ENCODE data around the gene TM2D3.

Gene TM2D3

GRCh38 chr15:101620671-101621070, 31.5 kb downstream of the TM2D3 start:
- no peak for DNase-seq

DNA sequence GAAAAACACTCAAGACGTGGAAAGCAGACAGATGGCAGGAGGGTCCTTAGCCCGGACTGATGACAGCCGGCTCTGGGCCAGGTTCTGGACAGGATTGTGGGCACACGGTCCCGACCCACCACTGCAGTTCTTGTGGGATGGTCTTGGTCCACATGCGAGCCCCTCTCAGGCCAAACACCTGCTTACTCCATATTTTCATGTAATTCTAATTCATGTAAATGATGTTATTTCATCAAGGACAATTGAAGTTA, 32.6 kb downstream of the TM2D3 start:
- DNase-seq = no peak

GRCh38 chr15:101618851-101619614, 33.1 kb downstream of the TM2D3 start:
- no peak for DNase-seq

DNA sequence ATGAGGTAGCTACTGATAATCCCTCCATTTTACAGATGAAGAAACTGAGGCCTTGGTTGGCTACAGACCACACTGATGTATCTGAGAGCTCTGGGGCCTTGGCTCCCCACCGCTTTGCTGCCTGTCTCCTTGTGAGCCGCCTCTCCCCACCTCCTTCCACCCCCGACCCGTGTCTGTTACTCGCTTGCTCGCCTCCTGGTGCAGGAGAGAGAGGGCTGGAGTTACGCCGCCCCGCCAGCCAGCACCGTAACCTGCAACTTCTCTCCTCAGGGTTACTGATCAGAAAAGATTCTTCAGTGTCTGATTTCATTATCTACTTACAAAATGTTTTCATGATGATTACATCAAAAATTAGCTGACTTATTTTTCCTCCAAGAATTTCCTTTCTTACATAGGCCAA, 34.1 kb downstream of the TM2D3 start:
- DNase-seq = no peak

DNA sequence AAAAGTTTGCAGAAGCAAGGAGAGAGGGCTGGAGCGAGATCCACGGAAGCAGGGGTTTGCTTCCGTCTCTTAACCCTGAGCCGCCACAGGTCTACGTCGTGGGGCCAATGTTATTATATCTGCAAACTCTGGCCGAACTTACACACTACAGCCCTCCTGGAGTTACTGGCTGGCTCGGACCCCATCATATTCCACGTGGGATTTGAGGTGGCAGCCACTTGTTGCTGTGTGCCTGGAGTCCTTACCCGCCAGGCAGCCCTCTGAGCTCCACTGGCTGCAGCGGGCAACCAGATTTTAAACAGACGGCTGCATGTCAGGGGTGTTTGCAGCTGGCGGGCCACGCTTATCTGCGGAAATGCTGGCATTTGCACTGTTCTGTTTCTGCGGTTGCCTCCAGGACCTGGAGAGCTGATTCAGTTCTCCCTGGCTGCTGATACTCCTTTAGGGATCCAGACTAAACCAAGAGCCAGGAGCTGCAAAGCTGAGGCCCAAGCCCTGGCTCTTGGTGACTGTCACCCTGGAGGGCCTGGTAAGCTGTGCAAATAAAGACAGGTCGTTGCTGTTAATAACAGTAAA, 34.7 kb downstream of the TM2D3 start:
- DNase-seq = no peak

GRCh38 chr15:101615986-101616848, 36.0 kb downstream of the TM2D3 start:
- DNase-seq = no peak

- no peak for DNase-seq
Observed at GRCh38 chr15:101615414-101615985, 36.7 kb downstream of the TM2D3 start.

- DNase-seq = no peak
Observed at GRCh38 chr15:101614761-101615160, 37.4 kb downstream of the TM2D3 start.

- no peak for DNase-seq
Observed at GRCh38 chr15:101614001-101614585, 38.1 kb downstream of the TM2D3 start.

DNA sequence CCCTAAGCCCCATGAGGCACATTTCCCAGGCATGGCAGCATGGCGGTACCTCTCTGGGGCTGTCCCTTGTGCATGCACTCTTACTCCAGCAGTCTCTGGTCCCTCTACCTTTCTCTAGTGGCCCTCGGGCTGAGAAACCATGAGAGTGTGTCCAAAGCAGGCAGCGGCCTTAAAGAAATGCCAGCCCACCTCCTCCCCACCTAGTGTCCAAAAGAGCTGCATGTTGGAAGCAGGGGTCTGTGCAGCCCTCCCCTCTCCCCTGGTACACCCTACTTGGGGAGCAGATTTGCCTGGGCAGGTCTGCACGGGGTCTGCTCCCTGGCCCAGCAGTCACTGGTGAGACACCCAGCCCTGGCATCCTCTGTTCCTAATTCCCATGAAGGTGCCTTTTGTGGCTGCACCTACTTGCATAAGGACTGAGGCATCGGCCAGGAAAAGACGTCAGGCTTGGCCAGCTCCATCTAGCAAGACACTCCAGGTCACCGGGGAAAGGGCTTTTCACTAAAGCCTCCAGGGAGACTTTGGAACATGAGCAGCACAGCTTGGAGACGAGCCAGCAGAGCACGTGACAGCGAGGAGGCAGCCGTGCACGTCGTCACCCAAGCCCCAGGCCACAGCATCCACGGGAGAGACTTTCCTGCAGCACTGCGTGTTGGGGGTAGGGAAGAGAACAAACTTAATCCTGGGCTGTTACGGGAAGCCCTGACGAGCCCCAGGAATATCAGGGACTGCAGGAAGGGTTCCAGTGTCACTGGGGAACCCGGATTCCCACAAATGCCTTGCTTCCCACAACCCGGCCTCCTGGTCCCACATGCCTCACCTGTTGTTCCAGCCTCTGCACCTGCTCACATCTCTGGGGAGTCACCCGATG, 38.8 kb downstream of the TM2D3 start:
- no peak for DNase-seq

- DNase-seq = no peak
Observed at GRCh38 chr15:101612676-101613075, 39.5 kb downstream of the TM2D3 start.

DNA sequence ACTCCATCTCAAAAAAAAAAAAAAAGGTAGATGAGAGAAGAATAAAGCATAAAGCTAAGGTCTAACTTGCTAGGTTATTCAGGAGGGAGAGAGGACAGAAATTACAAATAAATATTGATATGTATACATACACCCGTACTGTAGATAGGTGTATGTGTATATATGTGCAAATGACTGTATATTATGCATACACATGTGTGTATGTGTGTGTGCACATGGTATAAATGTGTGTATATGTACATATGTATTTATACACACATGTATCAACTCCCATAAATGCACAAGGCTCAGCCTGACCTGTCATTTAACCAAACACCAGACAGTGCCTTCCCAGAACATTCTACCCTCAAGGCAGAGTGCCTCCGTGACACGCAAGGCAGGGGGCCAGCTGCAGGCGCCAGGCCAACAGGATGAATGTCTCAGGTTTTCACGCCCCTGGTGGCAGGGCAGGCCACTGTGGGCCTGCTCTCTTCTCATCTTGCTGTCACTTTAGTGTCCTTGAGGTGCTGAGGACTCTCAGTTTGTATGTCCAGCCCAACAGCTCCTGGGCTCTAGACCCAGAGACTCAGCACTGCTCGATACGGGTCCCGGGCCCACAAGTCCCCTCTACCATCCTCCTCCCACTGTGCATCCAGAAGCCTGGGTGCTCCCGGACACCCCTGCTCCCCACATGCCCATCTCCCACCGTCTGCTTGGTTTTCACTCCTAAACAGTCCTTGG, 40.4 kb downstream of the TM2D3 start:
- DNase-seq = no peak

DNA sequence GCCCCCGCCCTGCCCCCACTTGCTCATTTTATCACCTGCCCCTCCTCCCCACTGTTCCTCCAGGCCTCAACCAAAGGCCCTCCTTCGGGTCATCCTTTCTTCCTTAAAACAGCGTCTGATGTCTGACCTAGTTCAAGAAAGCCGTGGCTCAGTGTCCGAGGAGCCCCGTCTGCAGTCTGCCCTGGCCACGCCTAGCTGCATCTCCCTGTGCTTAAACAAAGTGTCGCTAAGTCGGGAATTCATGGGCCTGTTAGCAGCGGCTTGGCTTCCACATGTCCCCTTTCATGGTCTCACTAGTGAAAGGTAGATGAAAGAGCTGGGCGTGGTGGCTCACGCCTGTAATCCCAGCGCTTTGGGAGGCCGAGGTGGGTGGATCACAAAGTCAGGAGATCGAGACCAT, 41.2 kb downstream of the TM2D3 start:
- DNase-seq = no peak

GRCh38 chr15:101610611-101611000, 41.6 kb downstream of the TM2D3 start:
- no peak for DNase-seq

DNA sequence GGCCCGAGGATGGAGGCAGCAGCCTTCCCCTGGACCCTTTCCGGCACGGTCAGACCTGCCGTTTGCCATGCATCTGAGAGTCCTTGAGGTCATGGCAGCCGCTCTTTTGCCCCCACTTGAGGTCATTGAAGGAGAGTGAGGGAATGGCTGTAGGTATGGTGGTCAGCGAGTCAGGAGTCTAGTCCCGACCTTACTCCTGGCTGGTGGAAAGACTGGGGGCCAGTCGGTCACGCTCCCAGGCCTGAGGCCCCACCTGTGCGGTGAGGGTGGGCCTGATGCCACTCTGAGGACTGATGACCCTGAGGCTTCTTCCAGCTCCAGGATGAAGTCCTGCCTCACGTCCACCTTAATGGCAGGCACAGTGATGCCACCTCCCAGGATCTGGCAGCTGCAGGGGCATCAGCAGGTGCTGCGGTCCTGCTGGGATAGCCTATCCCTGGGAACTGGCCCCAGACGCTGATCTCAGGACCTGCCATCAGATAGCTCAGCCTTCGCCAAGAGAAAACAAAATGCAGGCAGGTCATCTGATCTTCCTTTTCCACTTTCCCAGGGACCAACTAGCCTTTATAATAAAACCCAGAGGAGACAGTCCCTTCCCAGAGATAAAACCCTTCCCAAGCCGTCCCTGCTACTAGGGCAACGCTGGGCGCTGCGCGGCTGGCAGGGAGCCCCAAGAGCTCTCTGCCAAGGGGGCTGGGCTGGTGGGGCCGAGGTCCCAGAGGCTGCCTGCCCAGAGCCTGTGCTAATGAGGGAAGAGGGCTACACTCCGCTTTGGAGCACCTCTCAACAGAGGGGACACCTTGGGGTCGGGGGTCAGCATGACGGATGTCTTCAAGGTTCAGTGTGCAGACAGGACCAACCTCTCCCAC, 42.2 kb downstream of the TM2D3 start:
- no peak for DNase-seq

DNA sequence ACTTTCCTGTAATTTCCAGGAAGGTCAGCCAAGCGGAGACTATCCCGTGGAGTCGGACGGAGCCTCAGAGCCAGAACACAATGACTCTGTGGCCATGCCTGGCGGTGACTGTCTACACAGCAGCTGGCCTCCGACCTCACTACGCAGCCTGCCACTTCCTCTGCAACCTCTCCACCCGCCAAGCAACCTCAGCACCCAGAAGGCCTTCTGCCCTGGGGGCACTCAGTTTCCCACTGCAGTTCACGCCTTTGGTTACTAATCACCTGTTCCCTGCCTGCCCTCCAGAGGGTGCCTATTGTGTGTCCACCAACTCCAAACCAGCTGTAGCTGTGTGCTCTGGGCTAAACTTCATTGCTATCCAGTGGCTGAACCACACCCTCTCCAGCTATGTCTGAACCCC, 44.0 kb downstream of the TM2D3 start:
- DNase-seq = no peak

DNA sequence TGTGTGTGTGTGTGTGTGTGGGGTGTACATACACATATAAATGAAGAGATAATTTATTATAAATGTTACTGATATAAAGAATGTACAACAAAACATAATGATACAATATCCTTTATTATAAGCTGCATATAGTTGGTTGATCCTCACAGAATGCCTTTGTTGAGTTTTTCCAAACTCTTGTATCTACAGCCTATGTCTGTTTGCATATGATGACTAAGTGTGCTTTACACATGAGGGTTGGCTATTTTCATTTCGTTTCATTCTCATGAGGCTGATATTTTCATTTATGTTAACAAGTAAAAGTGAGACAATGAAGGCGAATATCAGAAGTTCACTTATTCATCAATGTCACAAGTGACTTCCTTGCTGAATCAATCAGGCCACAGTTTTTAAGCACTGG, 45.1 kb downstream of the TM2D3 start:
- DNase-seq = no peak

GRCh38 chr15:101604124-101604874, 47.9 kb downstream of the TM2D3 start:
- no peak for DNase-seq

GRCh38 chr15:101602801-101603200, 49.4 kb downstream of the TM2D3 start:
- DNase-seq = no peak

GRCh38 chr15:101600035-101600434, 52.1 kb downstream of the TM2D3 start:
- DNase-seq = no peak

Measured in stimulated activated CD4-positive, alpha-beta T cell treated with anti-CD3 and anti-CD28 coated beads, Interleukin-4, amount 100 ng/mL, for 24 hours (primary cell).